Transverse colon (tissue), 4 donors: ENCODE measurements around the gene DMAC2. TPM values are rescaled to one million over a fixed set of nuclear protein-coding genes. Genes with fewer than 3 reads are reported as not detected.

Experiments used
- DNase-seq: peaks from one replicate; pipeline ENCODE4 v3.0.0-alpha.2; 2019
- H3K27ac ChIP-seq, 4 donors: fragments of 200-600 bp; sonication (generic); 2 replicates each; pipeline ENCODE4 v1.5.1; 2016 to 2018; ENCODE audit warnings: inconsistent platforms in 4 of 4
- H3K27me3 ChIP-seq: fragments of 200-600 bp; sonication (generic); 2 replicates; pipeline ENCODE4 v1.5.1; 2017; ENCODE audit warnings: inconsistent platforms
- H3K36me3 ChIP-seq, 4 donors: fragments of 200-600 bp; sonication (generic); 2 replicates each; pipeline ENCODE4 v1.5.1; 2017 to 2019; ENCODE audit warnings: inconsistent platforms in 4 of 4
- H3K4me1 ChIP-seq, 4 donors: fragments of 200-600 bp; sonication (generic); 2 replicates each; pipeline ENCODE4 v1.5.1; 2017 to 2020; ENCODE audit warnings: inconsistent platforms in 4 of 4
- H3K4me3 ChIP-seq, 4 donors: fragments of 200-600 bp; sonication (generic); 1 replicate in 1 of 4; 2 replicates in 3 of 4; pipeline versions ENCODE4 v1.5.1 to v1.6.1; 2017 to 2019; ENCODE audit warnings: inconsistent platforms in 4 of 4
- H3K9me3 ChIP-seq, 2 donors: fragments of 200-600 bp; sonication (generic); 2 replicates each; pipeline ENCODE4 v1.5.1; 2017 to 2019; ENCODE audit warnings: inconsistent platforms in 2 of 2
- EP300 ChIP-seq: sonication (generic); formaldehyde crosslinking; IDR thresholded peaks from one replicate; pipeline ENCODE4 v1.6.1; 2017; ENCODE audit warnings: antibody characterized with exemption, low read depth
- POLR2A ChIP-seq: fragments of 450-650 bp; IDR thresholded peaks from one replicate; pipeline ENCODE4 v1.6.1; 2016; ENCODE audit warnings: antibody characterized with exemption, mild to moderate bottlenecking, moderate library complexity
- POLR2AphosphoS5 ChIP-seq, 3 donors: sonication (generic); formaldehyde crosslinking; IDR thresholded peaks; one replicate each; pipeline ENCODE4 v1.6.1; 2016; ENCODE audit warnings: antibody characterized with exemption in 3 of 3
- WGBS, 2 donors: methylation state at CpG; one replicate each; pipeline ENCODE4 v1.1.5; 2018; ENCODE audit warnings: low coverage in 1 of 2; 5-methylcytosine and 5-hydroxymethylcytosine counted together
- in situ Hi-C, 4 donors: fragments of 200-750 bp; cut with MboI; loops; one replicate each; pipeline versions ENCODE4 v1.15.0 to v1.15.1; 2017; ENCODE audit warnings: low sequenced_read_pairs in 3 of 4, low pct_ligation_motif_present in 1 of 4, low pct_unique_long_range_greater_than_20kb in 1 of 4
- intact Hi-C: fragments of 100-400 bp; cut with DNase I; formaldehyde crosslinking; loops from one replicate; pipeline ENCODE4 v1.15.1; 2023; ENCODE audit warnings: low total_unique reads
- total RNA-seq, 4 donors: library from RNA; depleted of rRNA; stranded (reverse); fragments of >200 nt; gene quantifications; one replicate each; pipeline ENCODE4 v1.1.0, GENCODE V29; 2016
- TF ChIP-seq, protein P1 (sequence below), 5 experiments: fragments of 200-600 bp in 3 of 5; fragments of 450-650 bp in 2 of 5; sonication (generic) in 3 of 5; IDR thresholded peaks; 1 replicate in 2 of 5; 2 replicates in 3 of 5; pipeline ENCODE4 v1.5.1; 2016 to 2017; ENCODE audit warnings: antibody characterized with exemption in 5 of 5, inconsistent platforms in 3 of 5, mild to moderate bottlenecking in 2 of 5, moderate library complexity in 1 of 5

The DMAC2 gene
- total RNA-seq, 4 donors from 2014 or later, result 15.9 to 65.8 (median 50.1) TPM

DNA sequence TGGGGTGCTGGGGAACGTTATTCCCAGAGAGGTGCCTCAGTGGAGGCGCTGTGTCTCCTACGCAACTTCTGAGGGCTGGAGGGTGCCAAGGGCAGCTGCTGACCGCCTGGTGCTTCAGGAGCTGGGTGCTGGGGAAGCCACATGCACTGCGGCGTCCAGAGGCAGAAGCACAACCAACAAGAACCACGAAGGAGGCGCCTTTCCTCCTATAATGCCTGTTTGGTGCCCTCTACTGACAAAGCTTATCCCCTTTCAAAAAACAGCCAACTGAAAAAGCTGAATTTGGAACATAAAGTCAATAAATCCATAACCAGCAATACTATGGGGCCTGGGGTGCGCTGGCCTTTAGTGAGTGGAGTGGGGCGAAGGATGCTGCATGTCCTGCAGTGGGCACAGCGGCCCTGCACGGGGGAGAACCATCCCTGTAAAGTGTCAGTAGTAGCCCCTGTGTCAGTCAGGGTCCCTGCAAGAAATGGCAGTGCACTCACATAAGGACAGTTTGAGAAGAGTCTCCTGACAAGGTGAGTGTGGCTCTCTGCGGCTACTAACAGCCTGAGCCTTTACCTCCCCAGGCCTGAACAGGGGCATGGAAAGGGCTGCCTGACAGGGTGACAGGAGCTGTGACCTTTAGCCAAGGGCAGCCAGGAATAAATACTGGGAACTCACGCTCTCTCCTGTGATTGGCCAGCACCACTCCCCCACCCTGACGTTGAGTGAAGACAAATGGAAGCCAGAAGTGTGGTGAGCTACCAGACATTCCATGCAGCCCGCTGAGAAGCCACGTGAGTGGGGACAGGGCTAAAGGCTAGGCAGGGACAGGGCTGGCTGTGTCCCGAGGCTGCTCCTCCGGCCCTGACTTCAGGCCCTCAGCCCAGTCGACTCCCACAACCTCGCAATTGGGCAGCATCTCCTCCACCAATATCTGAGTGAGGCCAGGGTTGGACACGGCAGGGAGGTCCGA is 8.0 kb downstream of the DMAC2 start:
- Histone ChIP-seq H3K27ac (no peak overlapping the region), H3K9me3 (no peaks in the 10 kb centered on the region), H3K27me3 (no peaks in the 10 kb centered on the region), H3K36me3 (no peaks in the 10 kb centered on the region), H3K4me3 (no peak overlapping the region), H3K4me1 (peaks cover 8 to 20% (median 17%) of the 10 kb centered on the region in 4 donors)
- TF ChIP-seq, protein P1, sequence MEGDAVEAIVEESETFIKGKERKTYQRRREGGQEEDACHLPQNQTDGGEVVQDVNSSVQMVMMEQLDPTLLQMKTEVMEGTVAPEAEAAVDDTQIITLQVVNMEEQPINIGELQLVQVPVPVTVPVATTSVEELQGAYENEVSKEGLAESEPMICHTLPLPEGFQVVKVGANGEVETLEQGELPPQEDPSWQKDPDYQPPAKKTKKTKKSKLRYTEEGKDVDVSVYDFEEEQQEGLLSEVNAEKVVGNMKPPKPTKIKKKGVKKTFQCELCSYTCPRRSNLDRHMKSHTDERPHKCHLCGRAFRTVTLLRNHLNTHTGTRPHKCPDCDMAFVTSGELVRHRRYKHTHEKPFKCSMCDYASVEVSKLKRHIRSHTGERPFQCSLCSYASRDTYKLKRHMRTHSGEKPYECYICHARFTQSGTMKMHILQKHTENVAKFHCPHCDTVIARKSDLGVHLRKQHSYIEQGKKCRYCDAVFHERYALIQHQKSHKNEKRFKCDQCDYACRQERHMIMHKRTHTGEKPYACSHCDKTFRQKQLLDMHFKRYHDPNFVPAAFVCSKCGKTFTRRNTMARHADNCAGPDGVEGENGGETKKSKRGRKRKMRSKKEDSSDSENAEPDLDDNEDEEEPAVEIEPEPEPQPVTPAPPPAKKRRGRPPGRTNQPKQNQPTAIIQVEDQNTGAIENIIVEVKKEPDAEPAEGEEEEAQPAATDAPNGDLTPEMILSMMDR (IDR thresholded peaks at IDR 0.05), result peak in 2 of 5 experiments; percentile 26 to 29
- no peak for TF ChIP-seq POLR2AphosphoS5 (IDR thresholded peaks at IDR 0.05)
- WGBS, 2 donors, result 77 to 100% methylated on average over 2 to 23 of the region's 23 CpGs
- in situ Hi-C loops (no loop called here), intact Hi-C loops (no loop called here)
- DNase-seq, result no peak

DNA sequence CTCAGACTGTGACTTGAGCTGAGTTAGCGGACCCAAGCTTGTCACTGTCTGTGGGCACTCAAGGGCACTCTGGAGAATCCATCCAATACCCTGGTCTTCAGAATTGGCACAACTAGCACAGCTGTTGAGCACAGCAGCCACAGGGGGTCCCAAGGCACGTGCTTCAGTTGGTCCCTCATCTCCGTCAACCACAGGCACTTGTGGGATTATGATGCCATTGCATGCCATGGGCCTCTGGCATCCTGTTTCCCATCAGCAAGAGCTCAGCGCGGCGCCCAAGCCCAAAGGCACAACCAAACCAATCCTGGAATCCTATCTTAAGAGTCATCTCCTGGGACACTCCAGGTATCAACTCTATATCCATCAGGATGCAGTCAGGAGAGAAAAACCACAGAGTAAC is 8.8 kb downstream of the DMAC2 start:
- no peak for DNase-seq

DNA sequence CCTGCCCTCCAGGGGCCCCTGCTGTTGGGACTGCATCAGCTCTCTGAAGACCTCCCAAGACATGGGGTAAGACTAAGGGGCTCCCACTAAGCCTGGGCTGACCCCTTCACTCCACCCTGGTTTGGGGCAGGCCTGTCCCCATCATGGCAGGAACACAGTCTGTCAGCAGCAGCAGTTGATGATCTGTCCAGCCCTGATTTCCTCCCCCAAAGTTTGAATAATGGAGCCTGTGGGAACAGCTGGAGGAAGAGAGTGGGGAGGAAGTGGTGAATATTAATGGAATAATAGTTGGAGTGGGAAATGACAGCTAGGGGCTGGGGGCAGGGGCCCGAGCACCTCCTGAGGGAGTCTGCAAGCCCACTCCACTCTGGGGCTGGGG is 11.2 kb downstream of the DMAC2 start:
- DNase-seq, result no peak
- Histone ChIP-seq H3K27me3 (no peaks in the 10 kb centered on the region), H3K9me3 (no peaks in the 10 kb centered on the region), H3K27ac (peak overlapping the region; percentile 86 to 94 (median 90)), H3K4me3 (peak overlapping the region in 3 of 4 donors; percentile 46 to 68 (median 52)), H3K4me1 (peaks cover 19 to 45% (median 38%) of the 10 kb centered on the region in 4 donors), H3K36me3 (no peaks in the 10 kb centered on the region)
- in situ Hi-C loops, result no loop called here
- intact Hi-C loops, result no loop called here
- TF ChIP-seq POLR2A (no peak), EP300 (no peak), POLR2AphosphoS5 (IDR thresholded peaks at IDR 0.05) (no peak)
- TF ChIP-seq, protein P1 (IDR thresholded peaks at IDR 0.05), result no peak
- 57% methylated on average over 1 of the region's 1 CpG; no CpG with 5 or more reads in 1 of the 2 donors for WGBS, 2 donors

More for the DNA sequence above, 8.8 kb downstream of the DMAC2 start:
- H3K4me1 ChIP-seq, result peaks cover 14 to 28% (median 23%) of the 10 kb centered on the region in 4 donors
- 88% methylated on average over 6 of the region's 6 CpGs; no CpG with 5 or more reads in 1 of the 2 donors for WGBS, 2 donors
- TF ChIP-seq, protein P1 (IDR thresholded peaks at IDR 0.05), result no peak
- TF ChIP-seq POLR2AphosphoS5 (IDR thresholded peaks at IDR 0.05) (no peak), POLR2A (no peak), EP300 (no peak)
- H3K9me3 ChIP-seq, result no peaks in the 10 kb centered on the region
- no peaks in the 10 kb centered on the region for H3K27me3 ChIP-seq
- intact Hi-C loops, result no loop called here
- H3K4me3 ChIP-seq, result no peak overlapping the region
- no peak overlapping the region for H3K27ac ChIP-seq
- no peaks in the 10 kb centered on the region for H3K36me3 ChIP-seq
- in situ Hi-C loops, result no loop called here

DNA sequence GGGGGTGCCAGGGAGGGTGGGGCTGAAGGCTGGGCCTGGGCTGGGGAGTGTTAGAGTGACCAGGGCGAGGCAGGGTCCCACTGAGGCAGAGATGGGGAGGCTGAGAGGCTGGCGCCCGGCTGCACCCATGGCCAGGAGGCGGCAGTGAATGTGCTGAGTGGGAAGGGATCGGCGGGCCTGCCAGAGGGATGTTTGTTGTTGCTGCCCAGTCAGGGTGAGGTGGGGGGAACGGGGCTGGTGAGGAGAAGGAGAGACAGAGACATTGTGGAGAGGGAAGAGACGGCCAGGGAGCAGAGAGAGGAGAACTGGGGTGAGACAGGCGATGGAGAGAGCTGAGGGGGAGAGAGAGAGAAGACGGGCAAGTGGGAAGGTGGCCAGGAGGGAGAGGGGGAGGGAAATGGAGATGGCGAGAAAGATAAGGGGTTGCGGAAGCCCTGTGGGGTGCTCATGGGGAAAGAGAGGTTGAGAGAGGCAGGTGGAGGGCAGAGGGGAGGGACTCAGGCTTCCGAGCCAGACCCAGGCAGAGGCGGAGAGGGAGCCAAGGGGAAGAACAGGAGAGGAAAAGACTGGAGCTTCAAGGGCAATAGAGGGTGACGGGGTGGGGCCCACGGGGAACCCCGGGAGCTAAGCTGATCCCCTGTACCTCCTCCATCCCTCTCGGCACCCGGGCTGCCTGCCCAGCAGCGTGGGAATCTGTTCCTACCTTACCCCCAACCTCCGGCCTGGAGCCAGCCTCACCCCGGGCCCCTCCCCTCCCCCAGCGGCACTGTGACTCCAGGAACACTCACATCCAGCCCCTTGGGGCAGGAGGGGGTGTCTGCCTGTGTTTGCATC is 11.8 kb downstream of the DMAC2 start:
- WGBS, 2 donors, result 7 to 10% methylated on average over 11 to 23 of the region's 23 CpGs
- H3K36me3 ChIP-seq, result peaks cover 0 to 2% (median under 1%) of the 10 kb centered on the region in 4 donors
- peak overlapping the region; percentile 86 to 94 (median 90) for H3K27ac ChIP-seq
- peak; percentile 45 for DNase-seq
- H3K9me3 ChIP-seq, result no peaks in the 10 kb centered on the region
- H3K4me3 ChIP-seq, result peak overlapping the region; percentile 46 to 68 (median 50)
- TF ChIP-seq POLR2A (no peak), EP300 (no peak), POLR2AphosphoS5 (IDR thresholded peaks at IDR 0.05) (no peak)
- TF ChIP-seq, protein P1 (IDR thresholded peaks at IDR 0.05), result no peak
- H3K4me1 ChIP-seq, result peaks cover 19 to 45% (median 38%) of the 10 kb centered on the region in 4 donors
- intact Hi-C loops (no loop called here), in situ Hi-C loops (no loop called here)
- no peaks in the 10 kb centered on the region for H3K27me3 ChIP-seq
